Gastrocnemius medialis (tissue), 4 donors: ENCODE measurements around the gene CEBPA.

ENCODE experiments used
- CTCF ChIP-seq, 5 experiments: fragments of 450-650 bp in 3 of 5; fragments of 200-600 bp in 2 of 5; sonication (generic) in 2 of 5; IDR thresholded peaks in 4 of 5; conservative IDR thresholded peaks in 1 of 5; 1 replicate in 4 of 5; 2 replicates in 1 of 5; pipeline ENCODE4 v1.5.1; 2016 to 2019; ENCODE audit warnings: antibody characterized with exemption in 5 of 5, mild to moderate bottlenecking in 3 of 5, moderate library complexity in 3 of 5
- POLR2A ChIP-seq, 2 donors: fragments of 450-650 bp; IDR thresholded peaks; one replicate each; pipeline ENCODE4 v1.6.1; 2017; ENCODE audit warnings: antibody characterized with exemption in 2 of 2, mild to moderate bottlenecking in 2 of 2, moderate library complexity in 2 of 2

- no peak for TF ChIP-seq CTCF (IDR thresholded peaks at IDR 0.05 in 4 of 5, conservative IDR thresholded peaks at IDR 0.05 in 1 of 5)
- peak in 1 of 2 donors; percentile 20 for TF ChIP-seq POLR2A (IDR thresholded peaks at IDR 0.05)
Observed at GRCh38 chr19:33292595-33293254, 9.6 kb downstream of the CEBPA start.
